Fibroblast of villous mesenchyme (primary cell): Measurements from ENCODE around the gene IFNA6. TPM values are rescaled to one million over a fixed set of nuclear protein-coding genes. Genes with fewer than 3 reads are reported as not detected.
A peak's percentile ranks its signal among the peaks of the same experiment; 100 is the strongest.
"Not testable (repeated sequence)": the region's sequence is repeated elsewhere in the genome, so short reads cannot be mapped to it uniquely, and the experiment has no call there.

Source experiments
- DNase-seq: peaks from one replicate; pipeline ENCODE4 v3.0.0-alpha.2; 2010; ENCODE audit warnings: low read depth
- H3K4me3 ChIP-seq: 2 replicates; pipeline ENCODE4 v1.5.1; 2011; ENCODE audit warnings: low read depth, mild to moderate bottlenecking, low read length
- total RNA-seq: library from RNA; depleted of rRNA; stranded (reverse); fragments of >200 nt; gene quantifications from 2 replicates; pipeline ENCODE4 v1.2.3, GENCODE V29; 2012
- TF ChIP-seq, protein P1 (sequence below): IDR thresholded peaks from 2 replicates; pipeline ENCODE4 v1.5.1; 2012; ENCODE audit warnings: low read depth, mild to moderate bottlenecking, low read length; ENCODE audit not compliant: insufficient read depth

IFNA6 gene
- total RNA-seq, 1 donor: not detected

DNA sequence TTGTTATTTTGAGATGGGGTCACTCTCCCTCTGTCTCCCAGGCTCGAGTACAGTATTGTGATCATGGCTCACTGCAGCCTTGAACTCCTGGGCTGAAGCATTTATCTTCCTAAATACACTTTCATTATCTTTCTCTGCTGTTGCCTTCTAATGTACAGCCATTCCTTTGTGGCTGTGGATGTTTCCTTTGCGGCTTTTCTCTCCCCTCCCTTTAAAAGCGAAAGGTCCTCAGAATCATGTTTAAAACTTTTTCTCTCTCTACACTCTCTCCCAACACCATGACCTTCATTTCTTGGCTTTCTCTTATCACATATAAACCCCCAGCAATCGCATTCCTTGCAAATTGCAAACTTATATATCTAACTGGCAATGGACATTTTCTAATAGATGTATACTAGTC, 32.9 kb upstream of the IFNA6 start:
- H3K4me3 ChIP-seq: no peak overlapping the region
- no peak for DNase-seq
- TF ChIP-seq, protein P1, sequence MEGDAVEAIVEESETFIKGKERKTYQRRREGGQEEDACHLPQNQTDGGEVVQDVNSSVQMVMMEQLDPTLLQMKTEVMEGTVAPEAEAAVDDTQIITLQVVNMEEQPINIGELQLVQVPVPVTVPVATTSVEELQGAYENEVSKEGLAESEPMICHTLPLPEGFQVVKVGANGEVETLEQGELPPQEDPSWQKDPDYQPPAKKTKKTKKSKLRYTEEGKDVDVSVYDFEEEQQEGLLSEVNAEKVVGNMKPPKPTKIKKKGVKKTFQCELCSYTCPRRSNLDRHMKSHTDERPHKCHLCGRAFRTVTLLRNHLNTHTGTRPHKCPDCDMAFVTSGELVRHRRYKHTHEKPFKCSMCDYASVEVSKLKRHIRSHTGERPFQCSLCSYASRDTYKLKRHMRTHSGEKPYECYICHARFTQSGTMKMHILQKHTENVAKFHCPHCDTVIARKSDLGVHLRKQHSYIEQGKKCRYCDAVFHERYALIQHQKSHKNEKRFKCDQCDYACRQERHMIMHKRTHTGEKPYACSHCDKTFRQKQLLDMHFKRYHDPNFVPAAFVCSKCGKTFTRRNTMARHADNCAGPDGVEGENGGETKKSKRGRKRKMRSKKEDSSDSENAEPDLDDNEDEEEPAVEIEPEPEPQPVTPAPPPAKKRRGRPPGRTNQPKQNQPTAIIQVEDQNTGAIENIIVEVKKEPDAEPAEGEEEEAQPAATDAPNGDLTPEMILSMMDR: no peak

- TF ChIP-seq, protein P1: no peak
- no peak overlapping the region for H3K4me3 ChIP-seq
- no peak for DNase-seq
These were observed 31.0 kb upstream of the IFNA6 start for GRCh38 chr9:21381448-21382339.

- not testable (repeated sequence) for H3K4me3 ChIP-seq
These were observed 20.8 kb upstream of the IFNA6 start for GRCh38 chr9:21371467-21371866.

GRCh38 chr9:21367957-21368356, 17.3 kb upstream of the IFNA6 start, which contains the start of gene IFNA13:
Gene IFNA13, minus strand, starts transcription at chr9:21368057. Its CDS starts 47 bp downstream, at chr9:21368010.
- TF ChIP-seq, protein P1: no peak
- H3K4me3 ChIP-seq: no peak within 1 kb of the TSS
- DNase-seq: no peak

More at GRCh38 chr9:21371467-21371866, 20.8 kb upstream of the IFNA6 start:
- DNase-seq: not testable (repeated sequence)

DNA sequence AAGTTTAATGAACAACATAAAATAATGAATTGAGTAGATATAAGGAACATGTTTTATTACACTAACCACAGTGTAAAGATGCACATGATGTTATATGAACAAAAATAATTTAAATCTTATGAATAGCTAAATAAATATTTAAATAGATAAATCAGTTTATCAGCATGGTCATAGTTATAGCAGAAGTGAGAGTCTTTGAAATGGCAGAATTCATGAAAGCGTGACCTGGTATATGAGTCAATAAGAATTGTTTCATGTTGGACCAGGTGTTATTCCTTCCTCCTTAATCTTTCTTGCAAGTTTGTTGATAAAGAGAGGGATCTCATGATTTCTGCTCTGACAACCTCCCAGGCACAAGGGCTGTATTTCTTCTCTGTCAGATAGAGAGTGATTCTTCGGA, 16.5 kb upstream of the IFNA6 start:
- H3K4me3 ChIP-seq, DNase-seq: not testable (repeated sequence)

GRCh38 chr9:21362287-21362686, 11.6 kb upstream of the IFNA6 start:
- H3K4me3 ChIP-seq: no peak overlapping the region
- DNase-seq: no peak
- TF ChIP-seq, protein P1: no peak

DNA sequence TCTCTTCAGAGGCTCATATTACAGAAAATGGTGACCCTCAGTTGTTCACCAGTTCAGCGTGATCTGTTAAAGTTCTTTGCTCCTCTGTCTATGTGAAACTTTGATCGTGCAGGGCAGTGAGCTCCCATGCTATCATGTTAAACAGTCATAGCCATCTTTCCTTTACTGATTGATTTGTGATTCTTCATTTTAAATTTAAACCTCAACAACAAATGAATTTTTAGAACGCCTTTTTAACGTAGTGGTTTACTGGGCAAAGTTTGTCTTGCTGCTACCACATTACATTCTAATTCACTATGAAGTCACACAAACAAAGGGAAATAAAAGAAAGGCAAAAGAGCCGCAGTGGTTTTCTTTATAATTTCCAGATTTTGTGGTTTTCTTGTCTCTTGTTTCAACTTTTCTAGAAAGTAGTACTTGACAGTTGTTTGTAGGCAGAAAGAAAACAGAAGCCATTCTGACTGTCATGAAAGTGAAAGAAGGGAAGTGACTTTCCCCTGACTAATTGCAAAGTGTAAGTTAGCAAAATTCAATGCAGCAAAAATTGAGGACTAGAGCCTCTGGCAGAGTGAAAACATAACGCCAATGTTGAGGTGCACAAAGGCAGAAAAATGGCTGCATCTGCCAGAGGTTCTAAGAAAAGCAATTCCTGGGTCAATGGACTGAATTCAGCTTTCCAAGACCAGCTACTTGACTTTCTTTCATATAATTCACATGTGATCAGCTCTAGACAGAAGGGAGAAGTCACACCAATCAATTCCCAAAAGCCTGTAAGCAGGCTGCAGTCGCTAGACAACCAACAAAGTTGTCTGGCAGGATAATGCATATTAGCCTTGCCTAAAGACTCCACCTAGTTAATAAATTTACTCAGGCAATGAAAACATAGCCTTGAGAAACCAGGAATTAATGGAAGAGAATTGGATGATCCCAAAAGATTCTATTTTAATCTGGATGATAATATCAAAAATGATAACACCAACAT, 7.1 kb upstream of the IFNA6 start:
- DNase-seq: peak; percentile 4
- TF ChIP-seq, protein P1: no peak
- no peak overlapping the region for H3K4me3 ChIP-seq
